ENCODE measurements around the gene INTS1.
A peak's percentile ranks its signal among the peaks of the same experiment; 100 is the strongest.

Gene INTS1

DNA sequence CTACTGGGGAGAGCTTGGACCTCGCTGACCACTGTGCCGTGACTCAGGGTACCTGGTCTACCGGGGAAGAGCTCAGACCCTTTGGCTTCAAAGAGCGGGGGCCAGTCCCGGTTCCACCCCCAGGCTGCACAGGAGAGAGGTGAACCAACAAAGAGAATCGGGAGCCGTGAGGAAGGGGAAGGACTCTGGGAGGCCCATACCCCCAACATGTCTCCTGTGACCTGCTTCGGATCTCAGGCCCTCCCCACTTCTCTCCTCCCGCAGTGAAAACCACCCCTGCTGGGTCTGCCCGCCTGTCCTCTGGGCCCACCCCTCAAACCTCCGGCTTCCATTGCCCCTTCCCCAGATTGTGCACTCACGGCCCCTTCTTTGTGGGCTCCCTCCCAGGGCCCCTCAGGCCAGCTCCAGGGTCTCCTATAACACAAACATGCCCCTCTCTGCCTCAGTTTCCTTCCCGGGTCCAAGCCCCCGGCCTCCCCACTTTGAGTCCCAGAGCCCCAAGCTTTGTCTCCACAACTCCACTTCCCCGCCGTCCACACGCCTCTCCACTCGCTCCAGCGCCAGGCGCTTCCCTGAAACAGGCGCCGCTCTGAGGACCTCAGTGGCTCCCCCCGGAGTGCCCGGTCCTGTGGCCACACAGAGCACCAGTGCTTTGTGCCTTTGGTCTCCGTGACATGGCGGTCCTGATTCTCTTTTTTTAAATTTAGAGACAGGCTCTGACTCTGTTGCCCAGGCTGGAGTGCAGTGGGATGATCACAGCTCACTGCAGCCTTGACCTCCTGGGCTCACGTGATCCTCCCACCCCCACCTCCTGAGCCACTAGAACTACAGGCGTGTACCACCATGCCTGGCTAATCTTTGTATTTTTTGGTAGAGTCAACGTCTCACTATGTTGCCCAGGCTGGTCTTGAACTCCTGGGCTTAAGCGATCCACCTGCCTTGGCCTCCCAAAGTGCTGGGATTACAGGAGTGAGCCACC lies 7.5 kb upstream of the INTS1 start:
- TF ChIP-seq, protein P1, sequence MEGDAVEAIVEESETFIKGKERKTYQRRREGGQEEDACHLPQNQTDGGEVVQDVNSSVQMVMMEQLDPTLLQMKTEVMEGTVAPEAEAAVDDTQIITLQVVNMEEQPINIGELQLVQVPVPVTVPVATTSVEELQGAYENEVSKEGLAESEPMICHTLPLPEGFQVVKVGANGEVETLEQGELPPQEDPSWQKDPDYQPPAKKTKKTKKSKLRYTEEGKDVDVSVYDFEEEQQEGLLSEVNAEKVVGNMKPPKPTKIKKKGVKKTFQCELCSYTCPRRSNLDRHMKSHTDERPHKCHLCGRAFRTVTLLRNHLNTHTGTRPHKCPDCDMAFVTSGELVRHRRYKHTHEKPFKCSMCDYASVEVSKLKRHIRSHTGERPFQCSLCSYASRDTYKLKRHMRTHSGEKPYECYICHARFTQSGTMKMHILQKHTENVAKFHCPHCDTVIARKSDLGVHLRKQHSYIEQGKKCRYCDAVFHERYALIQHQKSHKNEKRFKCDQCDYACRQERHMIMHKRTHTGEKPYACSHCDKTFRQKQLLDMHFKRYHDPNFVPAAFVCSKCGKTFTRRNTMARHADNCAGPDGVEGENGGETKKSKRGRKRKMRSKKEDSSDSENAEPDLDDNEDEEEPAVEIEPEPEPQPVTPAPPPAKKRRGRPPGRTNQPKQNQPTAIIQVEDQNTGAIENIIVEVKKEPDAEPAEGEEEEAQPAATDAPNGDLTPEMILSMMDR (IDR thresholded peaks at IDR 0.05; ENCODE audit: insufficient read depth, low read depth, low read length, missing control alignments) = no peak
- no peak overlapping the region for H3K4me3 ChIP-seq (ENCODE audit: low read length)

DNA sequence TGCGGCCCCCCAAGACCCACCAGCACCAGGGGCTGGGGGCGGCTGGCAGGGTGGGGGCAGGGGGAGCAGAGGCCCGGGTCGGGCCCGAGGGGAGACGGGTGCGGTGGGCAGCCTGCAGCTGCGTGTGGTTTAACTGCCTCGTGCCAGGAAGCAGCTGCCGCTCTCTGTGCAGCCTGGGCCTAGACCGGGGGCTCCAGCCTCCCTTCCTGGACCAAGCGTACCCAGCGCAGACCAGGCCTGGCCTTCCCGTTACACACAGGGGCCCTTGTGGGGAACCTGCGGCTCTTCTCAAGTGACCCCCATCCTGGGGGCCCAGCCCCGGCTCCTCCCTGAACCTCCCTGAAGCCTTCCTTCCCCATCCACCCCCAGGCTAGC lies 6.6 kb upstream of the INTS1 start:
- no peak overlapping the region for H3K4me3 ChIP-seq (ENCODE audit: low read length)
- no peak for DNase-seq (ENCODE audit: low read depth)
- TF ChIP-seq, protein P1 (IDR thresholded peaks at IDR 0.05; ENCODE audit: insufficient read depth, low read depth, low read length, missing control alignments) = no peak

More for the DNA sequence above, 7.5 kb upstream of the INTS1 start:
- DNase-seq (ENCODE audit: low read depth) = no peak

DNA sequence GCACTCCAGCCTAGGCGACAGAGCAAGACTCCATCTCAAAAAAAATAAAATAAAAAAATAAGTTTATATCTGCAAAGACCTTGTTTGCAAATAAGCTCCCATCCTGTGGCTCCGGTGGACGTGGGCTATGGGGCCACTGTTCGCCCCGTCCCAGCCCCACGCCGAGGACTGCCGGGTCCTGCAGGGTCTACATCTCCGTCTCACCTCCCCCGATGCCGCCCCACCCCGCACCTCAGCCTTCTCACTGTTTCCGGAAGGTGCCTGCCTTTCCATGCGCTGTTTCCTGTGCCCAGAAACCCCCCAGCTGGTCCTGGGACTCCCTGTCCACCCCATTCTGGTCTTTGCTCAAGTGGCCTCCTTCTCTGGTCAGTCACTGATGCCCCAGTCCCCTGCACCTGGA lies 5.0 kb upstream of the INTS1 start:
- DNase-seq (ENCODE audit: low read depth) = no peak
- TF ChIP-seq, protein P1 (IDR thresholded peaks at IDR 0.05; ENCODE audit: insufficient read depth, low read depth, low read length, missing control alignments) = no peak
- no peak overlapping the region for H3K4me3 ChIP-seq (ENCODE audit: low read length)

GRCh38 chr7:1508277-1508758 lies 4.1 kb upstream of the INTS1 start:
- no peak overlapping the region for H3K4me3 ChIP-seq (ENCODE audit: low read length)
- DNase-seq (ENCODE audit: low read depth) = no peak
- TF ChIP-seq, protein P1 (IDR thresholded peaks at IDR 0.05; ENCODE audit: insufficient read depth, low read depth, low read length, missing control alignments) = no peak

DNA sequence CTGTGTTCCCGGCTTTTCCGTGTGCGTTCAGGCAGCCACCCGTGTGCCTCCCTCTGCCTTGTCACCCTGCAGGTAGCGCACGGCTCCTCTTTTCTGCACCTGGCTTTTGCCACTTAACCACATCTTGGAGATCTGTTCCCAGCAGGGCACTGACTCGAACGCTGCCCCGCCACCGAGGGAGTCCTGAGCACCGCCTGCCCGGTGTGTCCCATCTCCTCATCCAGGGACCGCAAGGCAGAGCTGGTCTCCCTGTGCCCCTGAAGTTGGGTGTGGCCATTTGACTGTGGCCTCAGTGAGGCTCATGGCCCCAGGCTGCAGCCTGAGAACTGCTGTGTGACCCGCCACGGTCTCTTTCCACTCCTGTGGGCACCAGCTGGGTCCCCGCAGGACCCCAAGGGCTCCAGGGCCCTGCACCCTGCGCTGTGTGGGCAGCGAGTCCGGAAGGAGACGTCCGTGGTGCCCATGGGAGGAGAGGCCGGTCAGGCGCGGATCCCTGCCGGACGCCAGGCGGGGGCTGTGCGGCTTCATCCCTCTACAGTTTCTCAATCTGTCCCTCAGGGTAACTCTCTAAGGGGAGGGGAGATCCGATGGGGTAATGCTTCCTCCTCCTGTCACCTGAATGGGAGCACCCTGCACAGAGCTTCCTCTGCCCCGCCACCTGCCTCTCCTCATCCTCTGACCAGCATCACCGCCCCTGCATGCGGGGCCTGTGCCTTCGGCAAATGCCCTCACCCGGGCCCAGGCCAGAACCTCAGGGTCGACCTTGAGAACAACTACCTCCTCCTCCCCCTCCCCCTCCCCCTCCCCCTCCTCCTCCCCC lies 1.8 kb upstream of the INTS1 start:
- TF ChIP-seq, protein P1 (IDR thresholded peaks at IDR 0.05; ENCODE audit: insufficient read depth, low read depth, low read length, missing control alignments) = no peak
- no peak for DNase-seq (ENCODE audit: low read depth)
- H3K4me3 ChIP-seq (ENCODE audit: low read length) = no peak overlapping the region

DNA sequence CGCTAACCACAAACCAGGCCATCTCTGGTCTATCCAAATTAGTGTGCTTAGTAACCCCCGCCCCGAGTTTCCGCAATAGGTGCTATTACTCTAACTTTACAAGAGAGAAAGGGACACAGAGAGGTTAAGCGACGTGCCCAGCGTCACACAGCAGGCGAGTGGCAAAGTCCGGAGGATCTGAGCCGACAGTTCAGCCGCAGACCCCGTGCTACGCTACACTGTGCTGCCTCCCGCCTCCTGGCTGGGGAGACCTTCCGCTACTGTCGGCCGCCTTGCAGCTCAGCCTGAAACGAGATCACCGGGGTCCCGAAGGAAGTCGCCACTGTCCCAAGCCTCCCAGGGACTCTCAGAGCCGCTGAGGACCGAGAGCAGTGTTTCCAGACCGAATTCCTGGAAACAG lies 799 bp downstream of the INTS1 start:
- H3K4me3 ChIP-seq (ENCODE audit: low read length) = peak overlapping the region; percentile 87
- TF ChIP-seq, protein P1 (IDR thresholded peaks at IDR 0.05; ENCODE audit: insufficient read depth, low read depth, low read length, missing control alignments) = no peak
- DNase-seq (ENCODE audit: low read depth) = no peak

Data from epithelial cell of esophagus (primary cell).